Left ventricle myocardium superior (tissue), 1 donor: ENCODE data around the gene OPRL1. TPM values are rescaled to one million over a fixed set of nuclear protein-coding genes. Genes with fewer than 3 reads are reported as not detected.

Experiments
- ATAC-seq: fragments of 200-7000 bp; cut with Tn5 transposase; one replicate; pipeline ENCODE4 v1.9.1; 2020; ENCODE audit warnings: mild to moderate bottlenecking, moderate library complexity
- DNase-seq: peaks from one replicate; pipeline ENCODE4 v3.0.0-alpha.2; 2020
- intact Hi-C: fragments of 100-400 bp; cut with micrococcal nuclease; formaldehyde crosslinking; loops from one replicate; pipeline ENCODE4 v1.11.0; 2022
- total RNA-seq: library from RNA; stranded (reverse); fragmentation: NEBNext Ultra II Directional; extraction: Animal tissue kit (Norgen Biotek cat#: 25700); gene quantifications from one replicate; pipeline ENCODE4 v1.2.1, GENCODE V29; 2021
- donor health status: DM: no; HTN: yes; CAD: no; lungs with severe emphysema.

Gene OPRL1
- total RNA-seq, 1 donor from 2014 or later, result 0.27 TPM

DNA sequence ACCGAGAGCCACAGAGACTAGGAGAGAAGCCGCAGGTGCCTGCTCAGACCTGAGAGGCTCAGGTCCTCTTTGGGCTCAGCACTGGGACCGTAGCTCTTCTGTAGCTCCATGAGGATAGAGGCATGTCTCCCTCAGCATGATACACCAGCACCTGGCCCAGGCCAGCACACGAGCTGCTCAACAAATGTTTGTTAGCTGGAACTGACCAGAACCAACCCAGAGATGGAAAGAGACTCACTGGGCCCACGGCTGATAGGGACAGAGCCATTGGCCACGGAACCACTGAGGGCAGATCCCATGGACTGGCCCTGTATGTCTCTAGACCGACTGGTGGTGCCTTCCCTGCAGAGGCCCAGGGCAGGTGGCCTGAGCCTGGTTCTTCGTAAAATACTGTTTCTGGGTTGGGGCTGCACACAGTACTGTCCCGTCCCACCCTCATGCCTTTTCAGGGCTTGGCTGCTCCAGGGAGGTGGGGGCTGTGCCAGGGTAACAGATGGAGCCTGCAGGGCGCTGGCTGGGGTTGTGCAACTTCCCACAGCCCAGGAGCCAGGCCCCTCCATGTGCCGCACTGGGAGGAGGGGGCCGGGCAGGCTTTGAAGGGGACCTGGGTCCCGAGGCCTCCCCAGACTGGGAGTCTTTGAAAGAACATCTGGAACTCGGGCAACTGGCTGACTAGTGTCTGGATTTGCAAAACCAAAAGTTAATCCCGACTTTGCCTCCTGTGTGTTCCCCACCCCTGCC, 38.7 kb upstream of the OPRL1 start:
- ATAC-seq, result no peak
- intact Hi-C loops, result no loop called here
- no peak for DNase-seq

DNA sequence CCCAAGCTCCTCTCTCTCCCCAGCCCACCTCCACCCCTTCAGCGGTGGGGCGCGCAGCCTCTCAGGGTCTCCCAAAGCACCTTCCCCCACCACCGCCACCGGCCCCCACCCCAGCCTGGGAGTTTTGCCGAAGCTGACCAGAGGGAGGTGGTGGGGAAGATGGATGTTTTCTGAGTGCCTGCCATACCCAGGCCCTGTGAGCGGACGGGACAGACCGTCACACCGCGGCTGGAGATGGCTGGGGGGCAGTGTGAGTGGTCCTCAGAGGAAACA, 38.2 kb upstream of the OPRL1 start:
- no peak for DNase-seq
- intact Hi-C loops, result no loop called here
- no peak for ATAC-seq

DNA sequence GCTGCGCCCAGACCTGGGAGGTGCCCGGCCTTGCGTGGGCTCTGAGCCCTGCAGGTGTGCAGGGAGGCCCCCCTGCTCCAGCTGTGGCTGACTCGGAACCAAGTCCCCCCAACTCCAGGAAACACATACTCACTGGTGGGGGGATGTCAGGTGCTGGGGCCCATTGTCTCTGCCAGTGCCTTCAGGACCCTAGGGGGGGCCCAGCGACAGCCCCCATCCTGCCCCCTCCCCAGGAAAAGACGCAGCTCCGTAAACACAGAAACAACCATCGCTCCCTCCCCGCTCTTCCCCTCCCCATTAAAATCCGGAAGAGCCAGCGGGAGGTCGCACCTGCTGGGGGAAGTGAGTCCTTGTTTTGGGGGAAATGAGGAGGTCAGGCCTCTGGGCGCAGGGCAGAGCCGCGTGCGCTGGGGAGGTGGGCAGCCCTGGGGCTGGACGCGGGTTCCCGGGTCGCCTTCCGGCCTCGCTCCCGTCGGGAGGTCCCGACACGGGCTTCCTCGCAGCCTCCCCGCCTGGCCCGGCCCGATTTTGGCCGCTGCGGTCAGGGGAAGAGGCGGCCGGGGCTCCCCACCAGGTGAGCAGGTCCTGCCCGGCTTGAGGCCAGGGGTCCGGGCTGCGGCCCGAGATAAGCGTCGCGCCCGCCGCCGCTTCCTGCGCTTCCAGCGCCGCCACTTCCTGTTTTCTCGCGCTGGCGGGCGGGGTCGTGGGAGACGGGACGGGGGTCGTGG, 37.7 kb upstream of the OPRL1 start:
- ATAC-seq (no peak), DNase-seq (no peak)
- intact Hi-C loops, result no loop called here

DNA sequence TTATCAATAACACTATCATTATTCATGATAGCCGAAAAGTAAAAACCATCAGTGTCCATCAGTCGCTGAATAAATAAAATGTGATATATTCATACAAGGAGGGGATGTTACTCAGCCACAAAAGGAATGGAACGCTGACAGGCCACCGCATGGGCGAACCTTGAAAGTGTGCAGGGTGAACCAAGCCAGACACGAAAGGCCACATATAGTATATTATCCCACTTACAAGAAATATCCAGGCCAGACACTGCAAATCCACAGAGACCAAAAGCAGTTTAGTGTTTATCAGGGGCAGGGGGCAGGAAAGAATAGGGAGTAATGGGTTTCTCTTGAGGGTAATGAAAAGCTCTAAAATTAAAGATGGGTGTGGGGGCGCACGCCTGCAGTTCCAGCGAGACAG, 36.1 kb upstream of the OPRL1 start:
- ATAC-seq, result no peak
- intact Hi-C loops, result no loop called here
- no peak for DNase-seq

DNA sequence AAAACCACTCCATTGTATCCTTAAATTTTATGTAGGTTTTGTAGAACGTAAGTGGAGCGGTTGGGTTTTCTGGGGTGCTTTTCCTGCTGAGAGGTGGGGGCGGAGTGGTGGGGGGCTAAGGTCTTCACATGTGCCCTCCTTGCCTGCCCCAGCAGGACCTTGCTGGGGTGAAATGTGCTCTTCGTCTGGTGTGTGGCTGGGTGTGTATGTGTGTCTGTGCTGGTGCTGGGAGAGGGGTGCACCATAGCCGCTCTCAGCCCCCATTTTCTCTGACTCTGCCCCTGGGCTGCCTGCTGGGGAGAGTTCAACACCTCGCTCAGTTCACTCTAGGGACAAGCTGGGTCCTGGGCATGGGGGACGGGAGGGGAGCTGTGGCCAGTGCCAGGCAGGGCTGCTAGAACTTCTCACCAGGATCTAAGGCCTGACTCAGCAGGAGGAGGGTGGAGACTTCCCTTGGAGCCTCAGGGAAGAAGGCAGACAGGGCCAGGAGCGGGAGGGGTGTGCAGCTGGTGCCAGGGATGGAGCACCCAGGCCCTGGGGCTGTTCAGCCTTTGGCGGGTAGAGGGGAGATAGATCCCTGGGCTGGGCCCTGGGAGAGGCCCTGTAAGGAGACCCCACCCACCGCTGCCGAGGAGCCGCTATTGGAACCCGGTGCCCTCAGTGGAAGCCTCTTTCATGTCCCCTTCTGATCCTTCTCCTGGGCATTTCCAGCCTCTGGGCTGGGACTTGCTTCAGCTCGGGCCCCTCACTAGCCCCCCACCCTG, 35.2 kb upstream of the OPRL1 start:
- ATAC-seq, result peak; percentile 54
- no peak for DNase-seq
- intact Hi-C loops, result no loop called here

DNA sequence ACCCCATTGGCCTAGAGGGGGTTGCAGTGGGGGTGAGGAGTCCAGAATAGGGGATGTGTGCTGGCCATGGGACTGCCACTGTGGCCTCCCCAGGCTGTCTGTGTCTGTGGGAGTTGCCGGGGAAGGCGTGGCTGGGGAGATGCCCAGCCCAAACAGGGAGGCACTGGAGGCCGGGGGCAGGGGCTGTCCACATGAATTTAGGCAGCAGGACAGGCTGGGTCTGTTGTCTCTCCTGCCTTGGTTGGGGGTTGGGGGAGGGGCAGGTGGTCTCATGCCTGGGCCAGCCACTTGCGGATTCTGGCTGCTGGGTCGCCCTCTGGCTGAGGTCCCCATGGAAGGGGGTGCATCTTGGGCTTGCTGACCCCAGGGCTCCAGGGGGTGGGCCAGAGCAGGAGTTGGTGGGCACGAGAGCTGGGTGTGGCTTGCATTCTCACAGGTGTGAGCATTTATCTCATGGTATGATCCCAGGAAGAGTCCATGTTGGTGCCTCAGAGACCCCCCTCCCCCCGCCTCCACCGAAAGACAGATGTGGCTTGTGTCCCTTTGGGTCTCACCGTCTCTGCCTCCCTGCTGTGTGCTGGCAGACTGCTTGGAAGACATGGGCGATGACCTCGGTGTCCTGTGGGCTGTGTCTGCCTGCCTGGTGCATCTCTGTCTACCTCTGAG, 34.4 kb upstream of the OPRL1 start:
- ATAC-seq (peak; percentile 18), DNase-seq (no peak)
- intact Hi-C loops, result no loop called here

DNA sequence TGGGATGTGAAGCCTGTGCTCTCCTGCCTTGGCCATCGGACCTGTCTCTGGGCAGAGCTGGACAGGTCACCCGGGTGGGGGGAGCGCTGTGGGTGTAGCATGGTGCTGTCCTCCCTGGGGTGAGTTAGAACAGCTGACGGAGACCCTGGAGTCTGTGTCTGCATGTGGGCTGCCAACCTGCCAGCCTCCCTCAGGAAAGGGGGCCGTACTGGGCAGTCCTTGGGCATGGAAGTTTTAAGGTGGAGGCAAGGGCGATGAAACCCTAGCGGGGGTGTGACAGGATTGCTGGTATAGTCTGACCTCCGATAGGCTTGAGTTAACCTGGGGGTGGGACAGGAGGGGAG, 32.9 kb upstream of the OPRL1 start:
- DNase-seq, result no peak
- intact Hi-C loops, result no loop called here
- ATAC-seq, result no peak

DNA sequence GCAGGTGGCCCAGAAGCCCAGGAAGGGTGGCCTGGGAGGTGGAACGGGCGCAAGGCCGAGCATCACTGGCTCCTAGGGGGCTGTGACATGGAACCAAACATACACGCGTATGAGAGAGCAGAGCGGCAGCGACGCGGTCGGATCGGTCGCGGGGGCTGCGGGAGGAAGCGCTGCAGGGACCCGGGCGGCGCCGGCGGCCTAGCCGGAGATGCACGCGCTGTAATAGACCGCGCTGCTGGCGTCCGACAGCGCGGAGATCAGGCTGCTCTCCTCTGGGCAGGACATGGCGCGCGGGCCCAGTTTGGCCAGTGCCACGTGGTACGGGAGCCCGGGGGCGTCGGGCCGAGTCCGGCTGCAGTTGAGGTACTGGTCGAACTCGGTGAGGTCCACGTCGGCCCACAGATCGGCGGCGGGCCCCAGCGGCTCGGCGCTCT, 31.9 kb upstream of the OPRL1 start:
- intact Hi-C loops, result no loop called here
- no peak for DNase-seq
- ATAC-seq, result no peak

DNA sequence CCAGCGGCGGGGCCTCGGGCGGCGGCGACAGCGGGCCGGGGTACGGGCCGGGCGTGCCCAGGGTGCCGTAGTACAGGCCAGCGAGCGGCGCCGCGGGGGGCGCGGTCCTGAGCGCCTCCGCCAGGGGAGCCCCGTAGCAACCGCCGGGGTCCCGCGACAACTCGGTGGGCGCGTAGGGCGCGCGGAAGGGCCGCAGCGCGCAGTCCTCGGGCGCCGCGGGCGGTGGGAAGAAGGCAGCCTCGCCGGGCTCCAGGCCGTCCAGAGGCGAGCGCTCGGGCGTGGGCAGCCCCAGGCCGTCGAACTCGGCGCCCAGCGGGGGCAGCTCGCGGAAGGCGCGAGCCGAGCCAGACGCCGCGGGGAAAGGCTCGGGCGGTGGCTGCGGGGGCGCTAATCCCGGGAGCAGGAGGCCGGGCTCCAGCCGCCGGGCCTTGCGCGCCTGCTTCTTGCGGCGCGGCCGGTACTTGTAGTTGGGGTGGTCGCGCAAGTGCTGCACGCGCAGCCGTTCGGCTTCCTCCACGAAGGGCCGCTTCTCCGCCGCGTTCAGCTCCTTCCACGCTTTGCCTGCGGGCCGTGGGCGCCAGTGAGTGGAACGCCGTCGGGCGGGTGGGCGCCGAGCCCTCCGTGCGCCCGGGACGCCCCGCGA, 31.4 kb upstream of the OPRL1 start:
- intact Hi-C loops, result no loop called here
- peak; percentile 29 for DNase-seq
- no peak for ATAC-seq

DNA sequence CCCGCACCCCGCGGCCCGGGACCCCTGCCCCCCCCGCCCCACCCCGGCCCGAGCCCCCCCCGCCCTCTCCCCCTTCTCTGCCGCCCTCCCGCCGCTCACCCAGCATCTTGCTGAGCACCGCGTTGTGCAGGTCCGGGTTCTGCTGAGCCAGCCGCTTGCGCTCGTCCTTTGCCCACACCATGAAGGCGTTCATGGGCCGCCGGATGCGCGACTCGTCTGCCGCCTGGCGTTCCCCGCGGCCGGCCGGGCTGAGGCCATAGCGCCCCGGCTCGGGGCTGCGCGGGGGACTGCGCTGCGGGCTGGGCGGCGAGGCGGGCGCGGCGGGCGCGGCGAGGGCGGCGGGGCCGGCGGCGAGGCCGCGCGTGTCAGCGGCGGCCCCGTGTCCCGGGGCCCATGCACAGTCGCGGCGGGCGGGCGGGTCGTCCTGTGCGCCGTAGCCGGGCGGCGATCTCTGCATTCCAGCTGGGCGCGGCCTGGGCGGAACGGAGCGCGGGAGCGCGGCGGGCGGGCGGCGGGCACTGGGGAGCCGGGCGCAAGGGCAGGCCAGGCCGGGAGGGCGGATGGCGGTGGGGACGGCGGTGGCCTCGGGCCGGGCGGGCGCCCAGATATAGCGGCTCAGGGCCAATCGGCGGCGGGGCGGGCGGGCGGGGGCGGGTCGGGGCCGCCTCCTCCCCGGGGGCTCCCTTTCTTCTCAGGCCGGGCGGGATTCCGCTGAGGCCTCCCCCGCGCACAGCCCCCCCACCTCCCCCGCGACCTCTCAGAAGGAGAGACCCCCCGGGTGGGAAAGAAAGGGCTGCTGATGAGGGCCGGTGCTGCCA, 30.6 kb upstream of the OPRL1 start, which contains the start of gene SOX18:
Gene SOX18 (minus strand): TSS at position 580 of the 818 bp plus-strand sequence. CDS start 123 bp downstream, at position 457.
- DNase-seq (peak; percentile 65), ATAC-seq (peak; percentile 28)
- intact Hi-C loops, result no loop called here

DNA sequence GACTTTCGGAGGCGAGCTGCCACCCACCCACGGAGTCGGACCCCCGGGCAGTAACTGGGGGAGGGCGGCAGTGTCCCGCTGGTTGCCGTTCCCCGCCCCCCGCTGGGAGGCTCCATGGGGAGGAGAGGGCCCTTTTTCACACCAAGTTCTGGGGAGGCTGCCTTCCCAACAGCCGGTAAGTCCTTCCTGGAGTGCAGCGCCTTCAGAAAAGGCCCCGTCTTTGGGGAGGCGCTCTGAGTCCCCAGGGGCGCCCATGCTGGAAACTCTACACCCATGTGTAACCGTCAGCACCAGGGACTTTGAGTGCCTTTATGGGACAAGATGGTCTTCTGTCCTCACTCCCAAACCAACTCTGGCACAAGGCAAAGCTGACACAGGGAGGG, 30.0 kb upstream of the OPRL1 start:
- intact Hi-C loops, result no loop called here
- DNase-seq (no peak), ATAC-seq (peak; percentile 18)

DNA sequence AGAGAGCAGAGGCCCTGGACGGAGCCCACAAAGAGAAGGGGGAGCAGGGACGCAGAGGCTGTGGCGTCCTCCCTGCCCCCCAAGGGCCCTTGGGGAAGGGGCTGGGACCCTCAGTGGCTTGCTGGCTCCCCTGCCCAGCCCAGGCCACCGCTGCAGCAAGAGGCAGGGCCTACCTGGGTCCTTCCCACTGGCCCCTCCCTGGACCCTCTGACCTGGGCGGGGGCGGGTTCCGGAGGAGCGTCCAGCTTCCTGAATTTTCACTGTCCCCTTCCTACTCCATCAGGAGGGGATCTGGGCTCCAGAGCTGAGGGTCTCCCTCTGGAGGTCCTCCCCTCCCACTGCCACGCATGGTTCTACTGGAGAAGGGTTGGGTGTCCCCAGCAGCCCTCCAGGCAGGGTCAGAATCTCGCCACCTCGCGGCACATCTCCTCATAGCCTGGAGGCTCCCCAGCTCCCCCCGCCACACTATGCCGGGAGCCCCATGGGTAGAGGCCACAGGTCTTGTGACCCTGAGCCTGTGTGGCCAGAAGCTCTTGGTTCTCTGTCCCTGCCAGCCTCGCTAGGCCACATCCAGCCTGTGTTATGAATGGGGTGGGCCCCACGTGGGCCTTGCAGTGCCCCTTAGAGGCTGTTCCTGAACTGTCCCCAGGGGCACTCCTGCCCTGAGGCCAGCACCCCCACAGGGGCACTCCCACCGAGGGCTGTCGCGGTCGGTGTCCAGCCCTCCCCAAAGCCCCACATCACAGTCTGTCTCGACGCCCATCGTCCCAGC, 29.4 kb upstream of the OPRL1 start:
- ATAC-seq (peak; percentile 3), DNase-seq (no peak)
- intact Hi-C loops, result no loop called here

DNA sequence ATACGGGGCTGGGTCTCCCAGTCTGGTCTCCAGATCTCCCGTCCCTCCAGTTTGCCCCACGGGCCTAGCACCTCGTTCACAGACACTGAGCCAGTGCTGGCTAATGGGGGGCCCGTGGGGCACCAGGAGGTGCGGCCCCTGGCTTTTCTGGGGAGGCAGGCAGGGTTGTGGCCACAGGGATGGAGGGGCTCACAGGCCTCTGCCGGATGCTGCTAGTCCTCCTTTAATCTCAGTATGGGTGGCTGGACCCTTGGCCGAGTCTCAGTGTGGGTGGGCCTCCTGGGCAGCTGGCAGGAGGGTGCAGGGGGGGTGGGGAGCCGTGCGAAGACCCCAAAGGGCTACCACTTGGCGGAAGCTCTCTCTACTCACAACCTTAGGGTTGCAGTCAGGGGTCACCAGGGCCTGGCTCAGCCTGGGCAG, 28.8 kb upstream of the OPRL1 start:
- ATAC-seq, result no peak
- DNase-seq, result no peak
- intact Hi-C loops, result no loop called here

DNA sequence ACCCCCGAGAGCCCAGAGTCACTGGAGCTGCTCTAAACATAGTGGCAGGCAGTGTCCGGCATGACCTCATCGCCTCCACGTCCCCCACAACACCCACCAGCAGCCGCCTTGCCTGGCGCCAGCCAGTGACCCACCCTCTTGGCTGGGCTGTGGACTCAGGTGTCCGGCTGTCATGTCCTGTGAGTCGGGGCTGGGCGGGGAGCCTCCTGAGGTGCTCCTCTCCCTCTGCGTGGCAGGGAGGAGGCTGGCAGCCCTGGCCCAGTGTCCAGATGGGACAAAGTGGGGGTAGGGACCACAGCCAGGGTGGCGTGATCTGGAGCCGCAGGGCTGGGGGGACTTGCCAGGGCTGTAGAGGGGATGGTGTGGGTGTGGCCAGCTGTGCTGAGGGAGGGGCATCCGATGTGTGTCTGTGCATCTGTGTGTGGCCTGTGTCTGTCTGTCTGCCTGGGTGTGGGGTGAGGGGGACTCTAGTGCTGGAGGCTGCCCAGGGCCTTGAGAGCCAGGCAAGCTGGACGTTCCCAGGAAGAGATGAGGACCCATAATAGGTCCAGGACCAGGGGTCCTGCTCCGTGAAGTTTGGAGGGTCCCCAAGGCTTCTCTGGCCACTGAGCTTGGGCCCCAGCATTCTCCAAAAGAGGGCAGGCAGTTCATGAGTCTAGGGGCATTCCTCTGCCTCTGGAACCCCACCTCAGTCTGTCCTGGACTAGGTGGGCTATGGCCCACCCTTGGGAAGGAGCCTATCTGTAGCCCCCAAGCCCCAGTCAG, 28.1 kb upstream of the OPRL1 start:
- intact Hi-C loops, result no loop called here
- ATAC-seq, result peak; percentile 57
- peak; percentile 80 for DNase-seq

DNA sequence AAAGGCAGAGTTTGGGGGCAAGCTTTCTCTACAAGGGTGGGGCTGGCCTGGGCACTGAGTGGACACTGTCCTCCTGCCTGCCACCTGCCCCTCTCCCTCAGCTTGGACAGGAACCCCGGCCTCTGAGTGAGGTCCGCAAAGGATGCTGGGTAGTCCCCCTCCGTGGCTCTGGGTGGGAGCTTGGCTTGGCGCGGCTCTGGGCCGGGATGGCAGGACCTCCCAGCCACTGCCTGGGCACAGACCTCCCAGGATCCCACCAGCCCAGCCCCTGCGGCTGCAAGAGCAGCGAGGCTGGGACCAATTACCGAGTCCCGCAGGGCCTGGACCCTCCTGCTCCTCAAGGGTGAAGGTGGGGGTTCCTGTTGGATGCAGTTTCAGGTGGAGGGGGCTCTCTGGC, 27.6 kb upstream of the OPRL1 start:
- intact Hi-C loops, result no loop called here
- no peak for ATAC-seq
- DNase-seq, result no peak

DNA sequence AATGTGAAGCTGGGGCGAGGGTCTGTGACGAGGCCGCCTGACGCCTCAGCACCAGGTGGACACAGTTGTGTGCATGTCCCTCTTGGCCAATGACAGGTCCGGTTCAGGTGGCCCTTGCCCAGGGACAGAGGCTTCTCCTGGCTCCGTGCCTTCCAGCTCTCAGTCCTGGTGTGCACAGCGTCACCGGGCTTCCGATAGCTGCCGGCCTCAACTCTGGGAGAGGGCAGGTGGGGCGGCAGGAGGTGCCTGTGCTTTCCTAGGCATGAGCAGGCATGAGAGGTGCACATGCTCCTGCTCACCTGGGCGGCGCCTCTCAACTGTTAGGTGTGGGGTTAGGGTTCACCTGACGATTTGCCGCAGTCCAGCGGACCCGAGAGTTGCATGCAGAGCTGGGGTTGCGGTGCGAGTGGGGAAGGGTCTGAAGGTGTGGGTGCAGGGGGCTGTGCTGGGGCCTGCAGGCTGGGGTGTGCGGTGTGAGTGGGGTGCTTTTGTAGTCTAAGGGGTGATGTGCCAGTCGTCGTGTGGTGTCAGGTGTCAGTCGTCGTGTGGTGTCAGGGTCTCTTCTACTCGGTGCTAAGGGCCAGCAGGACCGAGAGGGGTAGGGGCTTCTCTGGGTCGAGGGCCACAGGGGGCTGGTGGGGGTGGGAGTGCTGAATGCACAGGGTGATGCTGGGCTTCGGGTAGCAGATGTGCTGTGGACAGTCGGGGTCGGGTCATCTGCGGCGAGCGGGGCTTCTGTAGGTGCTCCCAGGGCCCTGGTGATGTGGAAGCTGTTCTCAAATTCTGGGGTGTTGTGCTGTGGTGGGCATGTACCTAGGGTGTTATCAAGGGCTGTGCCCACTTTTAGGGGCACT, 26.7 kb upstream of the OPRL1 start:
- no peak for DNase-seq
- intact Hi-C loops, result no loop called here
- no peak for ATAC-seq
